SU-DHL-6 (cell line): ENCODE measurements around the gene RPS6KL1.

Source experiments
- H2AFZ ChIP-seq: fragments of 200-600 bp; sonication (generic); 2 replicates; pipeline ENCODE4 v1.6.1; 2014; ENCODE audit warnings: low read depth, mild to moderate bottlenecking, moderate library complexity, mixed read lengths, antibody characterized with exemption, low read length; ENCODE audit not compliant: severe bottlenecking
- H3F3A ChIP-seq: fragments of 200-600 bp; shearing (Covaris generic); 2 replicates; pipeline ENCODE4 v1.6.0; 2016; ENCODE audit warnings: antibody characterized with exemption, mild to moderate bottlenecking; ENCODE audit not compliant: insufficient read depth
- H3K27ac ChIP-seq: fragments of 200-600 bp; sonication (generic); 2 replicates; pipeline ENCODE4 v1.5.1; 2016; ENCODE audit warnings: low read depth, mild to moderate bottlenecking, low read length, moderate library complexity, mixed read lengths
- H3K27me3 ChIP-seq: fragments of 200-600 bp; sonication (generic), shearing (Covaris generic); 2 replicates; pipeline ENCODE4 v1.6.0; 2014; ENCODE audit warnings: mild to moderate bottlenecking, low read length
- H3K36me3 ChIP-seq: fragments of 200-600 bp; sonication (generic); 2 replicates; pipeline ENCODE4 v1.6.1; 2014; ENCODE audit warnings: mild to moderate bottlenecking, low read length, mixed read lengths
- H3K4me2 ChIP-seq: fragments of 300-600, 200-600 bp; shearing (Covaris generic), sonication (generic); 2 replicates; pipeline ENCODE4 v1.6.0; 2014; ENCODE audit warnings: low read length, low read depth, mild to moderate bottlenecking; ENCODE audit not compliant: poor library complexity, severe bottlenecking
- H3K4me3 ChIP-seq: fragments of 200-600 bp; sonication (generic); 2 replicates; pipeline ENCODE4 v1.5.1; 2014; ENCODE audit warnings: antibody characterized with exemption, low read length, mild to moderate bottlenecking, mixed read lengths; ENCODE audit not compliant: insufficient read depth, poor library complexity, severe bottlenecking
- H3K79me2 ChIP-seq: fragments of 200-600 bp; sonication (generic); 2 replicates; pipeline ENCODE4 v1.6.1; 2014; ENCODE audit warnings: mild to moderate bottlenecking, low read length, moderate library complexity; ENCODE audit not compliant: insufficient read depth
- H3K9ac ChIP-seq: fragments of 200-600 bp; sonication (generic); 2 replicates; pipeline ENCODE4 v1.7.0; 2014; ENCODE audit warnings: mild to moderate bottlenecking, low read length
- H3K9me2 ChIP-seq: fragments of 200-600 bp; sonication (generic); replicated peaks from 2 replicates; pipeline ENCODE4 v1.6.1; 2014; ENCODE audit warnings: low read length; ENCODE audit not compliant: insufficient read depth
- H3K9me3 ChIP-seq: fragments of 200-600 bp; sonication (generic); 2 replicates; pipeline ENCODE4 v1.6.1; 2014; ENCODE audit warnings: low read length, mixed read lengths; ENCODE audit not compliant: insufficient read depth
- H4K20me1 ChIP-seq: fragments of 200-600 bp; sonication (generic); 2 replicates; pipeline ENCODE4 v1.6.1; 2014; ENCODE audit warnings: low read depth, mild to moderate bottlenecking, antibody characterized with exemption, low read length, moderate library complexity, mixed read lengths
- EZH2phosphoT487 ChIP-seq: fragments of 200-600 bp; sonication (generic), shearing (Covaris generic); conservative IDR thresholded peaks from 2 replicates; pipeline ENCODE4 v1.6.1; 2018; ENCODE audit warnings: mild to moderate bottlenecking, antibody characterized with exemption, low read length, moderate library complexity, mixed read lengths
- TF ChIP-seq, protein P1 (sequence below): fragments of 200-600 bp; sonication (generic); IDR thresholded peaks from one replicate; pipeline ENCODE4 v1.5.1; 2017; ENCODE audit warnings: antibody characterized with exemption, mild to moderate bottlenecking, low read length, moderate library complexity; ENCODE audit not compliant: insufficient read depth, poor library complexity, severe bottlenecking

RPS6KL1 gene

DNA sequence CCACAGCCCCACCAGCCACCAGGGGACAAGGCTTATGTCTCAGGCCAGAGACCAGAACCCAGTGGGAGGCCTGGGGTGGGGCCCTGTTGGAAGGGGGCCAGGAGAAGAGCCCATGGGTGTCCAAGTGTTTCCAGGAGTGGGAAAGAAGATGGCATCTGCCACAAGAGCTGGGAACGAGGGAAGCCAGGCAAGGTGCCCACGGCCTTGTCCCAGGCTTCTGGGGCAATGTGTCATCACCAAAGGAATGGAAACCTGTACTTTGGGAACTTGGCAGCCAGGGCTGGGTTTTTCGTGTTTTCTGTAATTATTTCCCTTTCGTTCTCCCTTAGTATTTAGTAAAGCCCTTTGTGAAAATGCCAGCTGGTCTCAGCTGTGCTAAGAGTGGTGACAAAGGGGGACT is 37.7 kb upstream of the RPS6KL1 start:
- no peaks in the 10 kb centered on the region for H3K36me3 ChIP-seq
- TF ChIP-seq, protein P1, sequence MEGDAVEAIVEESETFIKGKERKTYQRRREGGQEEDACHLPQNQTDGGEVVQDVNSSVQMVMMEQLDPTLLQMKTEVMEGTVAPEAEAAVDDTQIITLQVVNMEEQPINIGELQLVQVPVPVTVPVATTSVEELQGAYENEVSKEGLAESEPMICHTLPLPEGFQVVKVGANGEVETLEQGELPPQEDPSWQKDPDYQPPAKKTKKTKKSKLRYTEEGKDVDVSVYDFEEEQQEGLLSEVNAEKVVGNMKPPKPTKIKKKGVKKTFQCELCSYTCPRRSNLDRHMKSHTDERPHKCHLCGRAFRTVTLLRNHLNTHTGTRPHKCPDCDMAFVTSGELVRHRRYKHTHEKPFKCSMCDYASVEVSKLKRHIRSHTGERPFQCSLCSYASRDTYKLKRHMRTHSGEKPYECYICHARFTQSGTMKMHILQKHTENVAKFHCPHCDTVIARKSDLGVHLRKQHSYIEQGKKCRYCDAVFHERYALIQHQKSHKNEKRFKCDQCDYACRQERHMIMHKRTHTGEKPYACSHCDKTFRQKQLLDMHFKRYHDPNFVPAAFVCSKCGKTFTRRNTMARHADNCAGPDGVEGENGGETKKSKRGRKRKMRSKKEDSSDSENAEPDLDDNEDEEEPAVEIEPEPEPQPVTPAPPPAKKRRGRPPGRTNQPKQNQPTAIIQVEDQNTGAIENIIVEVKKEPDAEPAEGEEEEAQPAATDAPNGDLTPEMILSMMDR = no peak
- no peak for TF ChIP-seq EZH2phosphoT487
- no peak overlapping the region for H2AFZ ChIP-seq
- no peak overlapping the region for H3K4me2 ChIP-seq
- H3K9me3 ChIP-seq = no peaks in the 10 kb centered on the region
- no peaks in the 10 kb centered on the region for H4K20me1 ChIP-seq
- H3K4me3 ChIP-seq = no peak overlapping the region
- H3K27ac ChIP-seq = no peak overlapping the region
- H3K27me3 ChIP-seq = no peaks in the 10 kb centered on the region
- no peaks in the 10 kb centered on the region for H3K9me2 ChIP-seq
- no peak overlapping the region for H3K9ac ChIP-seq
- H3F3A ChIP-seq = no peaks in the 10 kb centered on the region
- no peaks in the 10 kb centered on the region for H3K79me2 ChIP-seq

DNA sequence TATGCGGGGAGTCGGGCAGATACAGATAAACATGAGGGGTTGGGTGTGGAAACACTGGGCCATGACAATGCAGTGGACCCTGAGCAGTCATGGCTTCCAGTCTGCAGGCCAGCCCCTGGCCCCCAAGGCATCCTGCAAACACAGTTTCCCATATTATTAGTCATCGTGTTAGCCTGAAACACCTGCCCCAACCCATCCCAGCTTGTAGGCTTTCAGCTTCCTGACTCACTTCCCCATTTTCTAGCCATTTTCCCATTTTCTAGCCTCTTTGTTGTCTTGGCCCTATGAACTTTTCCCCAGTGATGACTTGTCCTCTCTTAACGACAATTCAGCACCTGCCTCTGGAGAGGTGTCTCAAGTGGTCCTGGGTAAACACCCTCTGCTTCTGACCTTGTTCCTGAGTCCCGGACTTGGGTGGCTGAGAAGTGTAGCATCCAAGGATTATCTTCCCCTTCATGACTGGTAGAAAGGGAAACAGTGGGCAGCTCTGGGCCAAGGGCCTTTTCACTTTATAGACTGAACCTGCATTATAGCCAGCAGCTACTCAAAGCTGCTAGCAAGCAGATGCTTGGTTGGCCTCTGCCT is 36.6 kb upstream of the RPS6KL1 start:
- Histone ChIP-seq H2AFZ (no peak overlapping the region), H4K20me1 (no peaks in the 10 kb centered on the region), H3K9me3 (no peaks in the 10 kb centered on the region), H3K79me2 (no peaks in the 10 kb centered on the region), H3K9ac (no peak overlapping the region), H3F3A (no peaks in the 10 kb centered on the region), H3K9me2 (no peaks in the 10 kb centered on the region), H3K4me3 (no peak overlapping the region), H3K36me3 (no peaks in the 10 kb centered on the region), H3K27ac (no peak overlapping the region), H3K27me3 (no peaks in the 10 kb centered on the region), H3K4me2 (no peak overlapping the region)
- no peak for TF ChIP-seq EZH2phosphoT487
- TF ChIP-seq, protein P1 = no peak

GRCh38 chr14:74956280-74957072 is 33.4 kb upstream of the RPS6KL1 start:
- Histone ChIP-seq H3K4me2 (no peak overlapping the region), H2AFZ (no peak overlapping the region), H3F3A (no peaks in the 10 kb centered on the region), H3K27me3 (no peaks in the 10 kb centered on the region), H3K79me2 (no peaks in the 10 kb centered on the region), H4K20me1 (no peaks in the 10 kb centered on the region), H3K4me3 (no peak overlapping the region), H3K9me3 (no peaks in the 10 kb centered on the region), H3K9me2 (no peaks in the 10 kb centered on the region), H3K36me3 (no peaks in the 10 kb centered on the region), H3K27ac (no peak overlapping the region), H3K9ac (no peak overlapping the region)
- TF ChIP-seq, protein P1 = no peak
- TF ChIP-seq EZH2phosphoT487 = no peak
